ENCODE results near the gene FKBP7.

The FKBP7 gene

GRCh38 chr2:178512484-178512883, 34.1 kb upstream of the FKBP7 start:
- no peak overlapping the region for H3K9ac ChIP-seq (ENCODE audit: low read length)
- H3K27ac ChIP-seq (ENCODE audit: low read depth, low read length), result no peak overlapping the region
- no peak overlapping the region for H3K4me2 ChIP-seq (ENCODE audit: low read depth, low read length, poor library complexity, severe bottlenecking)
- no peaks in the 10 kb centered on the region for H3F3A ChIP-seq (ENCODE audit: insufficient read depth)
- H3K9me2 ChIP-seq (replicated peaks; ENCODE audit: insufficient read depth, low read length), result no peaks in the 10 kb centered on the region
- H3K4me3 ChIP-seq (ENCODE audit: insufficient read depth, low read length, poor library complexity, severe bottlenecking), result no peak overlapping the region
- no peaks in the 10 kb centered on the region for H3K9me3 ChIP-seq (ENCODE audit: insufficient read depth, low read length)
- no peak overlapping the region for H2AFZ ChIP-seq (ENCODE audit: low read depth, low read length, severe bottlenecking)
- H3K79me2 ChIP-seq (ENCODE audit: insufficient read depth, low read length), result no peaks in the 10 kb centered on the region
- H3K36me3 ChIP-seq (ENCODE audit: low read length), result no peaks in the 10 kb centered on the region
- H3K27me3 ChIP-seq (ENCODE audit: low read length), result no peaks in the 10 kb centered on the region
- no peak for TF ChIP-seq EZH2phosphoT487 (conservative IDR thresholded peaks at IDR 0.05; ENCODE audit: low read length)
- TF ChIP-seq, protein P1, sequence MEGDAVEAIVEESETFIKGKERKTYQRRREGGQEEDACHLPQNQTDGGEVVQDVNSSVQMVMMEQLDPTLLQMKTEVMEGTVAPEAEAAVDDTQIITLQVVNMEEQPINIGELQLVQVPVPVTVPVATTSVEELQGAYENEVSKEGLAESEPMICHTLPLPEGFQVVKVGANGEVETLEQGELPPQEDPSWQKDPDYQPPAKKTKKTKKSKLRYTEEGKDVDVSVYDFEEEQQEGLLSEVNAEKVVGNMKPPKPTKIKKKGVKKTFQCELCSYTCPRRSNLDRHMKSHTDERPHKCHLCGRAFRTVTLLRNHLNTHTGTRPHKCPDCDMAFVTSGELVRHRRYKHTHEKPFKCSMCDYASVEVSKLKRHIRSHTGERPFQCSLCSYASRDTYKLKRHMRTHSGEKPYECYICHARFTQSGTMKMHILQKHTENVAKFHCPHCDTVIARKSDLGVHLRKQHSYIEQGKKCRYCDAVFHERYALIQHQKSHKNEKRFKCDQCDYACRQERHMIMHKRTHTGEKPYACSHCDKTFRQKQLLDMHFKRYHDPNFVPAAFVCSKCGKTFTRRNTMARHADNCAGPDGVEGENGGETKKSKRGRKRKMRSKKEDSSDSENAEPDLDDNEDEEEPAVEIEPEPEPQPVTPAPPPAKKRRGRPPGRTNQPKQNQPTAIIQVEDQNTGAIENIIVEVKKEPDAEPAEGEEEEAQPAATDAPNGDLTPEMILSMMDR (IDR thresholded peaks at IDR 0.05; ENCODE audit: insufficient read depth, low read length, poor library complexity, severe bottlenecking), result no peak
- H4K20me1 ChIP-seq (ENCODE audit: low read depth, low read length), result no peaks in the 10 kb centered on the region

DNA sequence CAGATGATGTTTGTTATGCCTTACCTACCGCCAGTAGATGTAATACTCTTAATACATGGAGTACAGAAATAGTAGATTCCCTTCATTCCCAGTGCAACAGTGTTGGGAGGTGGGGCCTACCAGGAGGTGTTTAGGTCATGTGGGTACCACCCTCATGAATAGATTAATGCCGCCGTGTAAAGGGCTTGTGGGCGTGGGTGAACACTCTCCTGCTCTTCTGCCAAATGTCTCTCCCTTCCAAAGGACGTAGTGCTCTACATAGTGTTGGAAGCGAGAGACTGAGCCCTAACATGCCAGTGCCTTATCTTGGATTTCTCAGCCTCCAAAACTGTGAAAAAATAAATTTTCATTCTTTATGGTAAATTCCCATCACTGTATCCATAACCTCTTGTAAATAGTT, 32.0 kb upstream of the FKBP7 start:
- no peaks in the 10 kb centered on the region for H3K9me3 ChIP-seq (ENCODE audit: insufficient read depth, low read length)
- H3K27ac ChIP-seq (ENCODE audit: low read depth, low read length), result no peak overlapping the region
- H3K36me3 ChIP-seq (ENCODE audit: low read length), result peaks cover 9% of the 10 kb centered on the region; the same call in 1 of the 2 replicates
- H3K9ac ChIP-seq (ENCODE audit: low read length), result no peak overlapping the region
- H3K27me3 ChIP-seq (ENCODE audit: low read length), result no peaks in the 10 kb centered on the region
- no peaks in the 10 kb centered on the region for H3K9me2 ChIP-seq (replicated peaks; ENCODE audit: insufficient read depth, low read length)
- TF ChIP-seq, protein P1 (IDR thresholded peaks at IDR 0.05; ENCODE audit: insufficient read depth, low read length, poor library complexity, severe bottlenecking), result no peak
- no peak for TF ChIP-seq EZH2phosphoT487 (conservative IDR thresholded peaks at IDR 0.05; ENCODE audit: low read length)
- H4K20me1 ChIP-seq (ENCODE audit: low read depth, low read length), result no peaks in the 10 kb centered on the region
- no peaks in the 10 kb centered on the region for H3K79me2 ChIP-seq (ENCODE audit: insufficient read depth, low read length)
- H3F3A ChIP-seq (ENCODE audit: insufficient read depth), result no peaks in the 10 kb centered on the region
- no peak overlapping the region for H3K4me2 ChIP-seq (ENCODE audit: low read depth, low read length, poor library complexity, severe bottlenecking)
- no peak overlapping the region for H3K4me3 ChIP-seq (ENCODE audit: insufficient read depth, low read length, poor library complexity, severe bottlenecking)
- no peak overlapping the region for H2AFZ ChIP-seq (ENCODE audit: low read depth, low read length, severe bottlenecking)

DNA sequence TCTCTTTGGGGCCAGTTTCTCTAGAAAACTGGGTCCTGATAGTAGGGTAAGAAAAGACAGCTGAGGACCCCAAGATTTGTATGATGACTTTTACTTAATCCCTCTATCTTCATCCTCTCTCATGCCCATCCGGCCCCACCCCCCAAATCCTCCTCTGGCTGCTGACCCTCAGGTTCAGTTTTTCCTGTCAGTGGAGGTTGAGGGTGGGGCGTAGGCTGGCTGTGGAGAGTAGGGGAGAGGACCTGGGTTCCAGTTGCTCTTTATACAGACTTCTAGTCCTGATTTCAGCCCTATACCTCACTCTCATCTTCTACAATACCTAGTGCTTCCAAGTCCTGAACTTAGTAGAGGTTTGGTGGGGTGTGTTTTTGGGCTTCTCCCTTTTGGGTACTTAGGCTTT, 30.2 kb upstream of the FKBP7 start:
- Histone ChIP-seq H3K36me3 (ENCODE audit: low read length) (peaks cover 16% of the 10 kb centered on the region; the same call in 1 of the 2 replicates), H3K9ac (ENCODE audit: low read length) (no peak overlapping the region)

More for the DNA sequence above, 30.2 kb upstream of the FKBP7 start:
- Histone ChIP-seq H4K20me1 (ENCODE audit: low read depth, low read length) (no peaks in the 10 kb centered on the region), H3K4me2 (ENCODE audit: low read depth, low read length, poor library complexity, severe bottlenecking) (no peak overlapping the region), H3K27me3 (ENCODE audit: low read length) (no peaks in the 10 kb centered on the region), H3K9me2 (replicated peaks; ENCODE audit: insufficient read depth, low read length) (no peaks in the 10 kb centered on the region), H3F3A (ENCODE audit: insufficient read depth) (no peaks in the 10 kb centered on the region), H3K79me2 (ENCODE audit: insufficient read depth, low read length) (no peaks in the 10 kb centered on the region), H3K9me3 (ENCODE audit: insufficient read depth, low read length) (no peaks in the 10 kb centered on the region), H3K27ac (ENCODE audit: low read depth, low read length) (no peak overlapping the region), H3K4me3 (ENCODE audit: insufficient read depth, low read length, poor library complexity, severe bottlenecking) (no peak overlapping the region), H2AFZ (ENCODE audit: low read depth, low read length, severe bottlenecking) (no peak overlapping the region)
- TF ChIP-seq, protein P1 (IDR thresholded peaks at IDR 0.05; ENCODE audit: insufficient read depth, low read length, poor library complexity, severe bottlenecking), result no peak
- no peak for TF ChIP-seq EZH2phosphoT487 (conservative IDR thresholded peaks at IDR 0.05; ENCODE audit: low read length)

Measured in SU-DHL-6 (cell line).